ENCODE results near the gene C9orf85. TPM values are rescaled to one million over a fixed set of nuclear protein-coding genes. Genes with fewer than 3 reads are reported as not detected.

The C9orf85 gene
- total and polyA plus RNA-seq, 9 of the 15 experiments (the other 6 are each of a cell fraction or from before 2014, with no cell fraction given), result 6.7 to 17.6 (median 13.0) TPM

GRCh38 chr9:71886015-71886414 lies 25.4 kb upstream of the C9orf85 start (continued):
- no peak for TF ChIP-seq ZBTB5 (IDR thresholded peaks at IDR 0.05)

- ATAC-seq (no peak), DNase-seq (ENCODE audit: extremely low read depth in 1 of 4, low spot score in 3 of 4) (no peak), FAIRE-seq (no peak)
- H3K79me2 ChIP-seq (ENCODE audit: control insufficient read depth, insufficient read depth, low read length), result peaks cover 67% of the 10 kb centered on the region
- TF ChIP-seq ZFP91 (CRISPR knock-in tag; IDR thresholded peaks at IDR 0.05), result no peak
- no peak for TF ChIP-seq PHB2 (IDR thresholded peaks at IDR 0.05; ENCODE audit: low read depth)
- TF ChIP-seq ZNF696 (CRISPR knock-in tag; conservative IDR thresholded peaks at IDR 0.05), result no peak
- no peak for TF ChIP-seq SREBF2 (CRISPR knock-in tag; IDR thresholded peaks at IDR 0.05)
- no peak for TF ChIP-seq NCOR1 (IDR thresholded peaks at IDR 0.05)
- no peak for TF ChIP-seq ZNF224 (CRISPR knock-in tag; IDR thresholded peaks at IDR 0.05)
- TF ChIP-seq IRF9 (tag; IDR thresholded peaks at IDR 0.05), result no peak
- no peak for TF ChIP-seq KLF16 (IDR thresholded peaks at IDR 0.05)
- no peak for TF ChIP-seq POLR2AphosphoS5 (IDR thresholded peaks at IDR 0.05; ENCODE audit: control insufficient read depth, insufficient read depth, low read depth, low read length)
- TF ChIP-seq MTA2 (IDR thresholded peaks at IDR 0.05; ENCODE audit: low read depth), result no peak
- TF ChIP-seq CREB1 (IDR thresholded peaks at IDR 0.05), result no peak
- no peak for TF ChIP-seq CREB1 (CRISPR knock-in tag; IDR thresholded peaks at IDR 0.05)
- no peak for TF ChIP-seq KLF6 (CRISPR knock-in tag; IDR thresholded peaks at IDR 0.05; ENCODE audit: borderline replicate concordance)
- no peak for TF ChIP-seq TRIM25 (IDR thresholded peaks at IDR 0.05; ENCODE audit: borderline replicate concordance)
- TF ChIP-seq PHF20 (IDR thresholded peaks at IDR 0.05; ENCODE audit: partially characterized antibody), result no peak
- H3K27ac ChIP-seq (ENCODE audit: extremely low read depth, low read depth, low read length), result no peak overlapping the region
- H3K4me2 ChIP-seq (ENCODE audit: insufficient read depth, low read length), result no peak overlapping the region
- no TSS peak for BruUV-seq (replicated peaks)
- CTCF ChIA-PET (ENCODE audit: low intra/inter-chr PET ratio), result no interaction called here
- H3K4me3 ChIP-seq, result no peak overlapping the region
- H3K9ac ChIP-seq (ENCODE audit: insufficient read depth in 1 of 2, low read depth in 2 of 2, low read length in 2 of 2), result no peak overlapping the region
- peaks cover 6% of the 10 kb centered on the region; the same call in 1 of the 2 replicates for H3K9me3 ChIP-seq (replicated peaks; ENCODE audit: control insufficient read depth, insufficient read depth, low read depth, low read length)
- H3K27me3 ChIP-seq (ENCODE audit: control insufficient read depth in 2 of 2, insufficient read depth in 2 of 2, low read length in 2 of 2), result no peaks in the 10 kb centered on the region
- WGBS (ENCODE audit: insufficient coverage, low coverage, missing lambda C conversion rate), result 92% methylated on average over 10 of the region's 10 CpGs
- POLR2A ChIA-PET, result interaction anchor here (1.0 to 2.1 kb wide), 2 partner anchors 9 to 13 kb away, joined by 3 to 6 read pairs; no protein-coding TSS in a partner anchor
- no peaks in the 10 kb centered on the region for H3K36me3 ChIP-seq (ENCODE audit: control insufficient read depth, insufficient read depth, low read length)
- H4K20me1 ChIP-seq (replicated peaks; ENCODE audit: control insufficient read depth, insufficient read depth, low read length), result no peaks in the 10 kb centered on the region
- H3K9me1 ChIP-seq (ENCODE audit: control insufficient read depth, insufficient read depth, low read length), result no peaks in the 10 kb centered on the region
- in situ Hi-C loops (cut with MboI) (no loop called here), intact Hi-C loops (cut with micrococcal nuclease) (no loop called here)
- no peaks in the 10 kb centered on the region; a peak in 1 of 5 replicates for H3K4me1 ChIP-seq (replicated peaks in 1 of 2; ENCODE audit: control insufficient read depth in 2 of 2, insufficient read depth in 2 of 2, low read length in 2 of 2)
- no peak overlapping the region for H2AFZ ChIP-seq (ENCODE audit: low read depth, low read length)
These were observed 24.9 kb upstream of the C9orf85 start for GRCh38 chr9:71886541-71886940.
